Dermis microvascular lymphatic vessel endothelial cell (primary cell): ENCODE measurements around the gene SAFB2. TPM values are rescaled to one million over a fixed set of nuclear protein-coding genes. Genes with fewer than 3 reads are reported as not detected.

Experiments used
- DNase-seq, 2 donors: peaks; one replicate each; pipeline versions ENCODE4 v3.0.0 to v3.0.0-alpha.2; 2010; ENCODE audit warnings: low read depth in 2 of 2
- total RNA-seq: library from RNA; depleted of rRNA; stranded (reverse); fragments of >200 nt; gene quantifications from 2 replicates; pipeline ENCODE4 v1.2.1, GENCODE V29; 2014

SAFB2 gene
- total RNA-seq, 1 donor from 2014 or later = 19.4 TPM

DNA sequence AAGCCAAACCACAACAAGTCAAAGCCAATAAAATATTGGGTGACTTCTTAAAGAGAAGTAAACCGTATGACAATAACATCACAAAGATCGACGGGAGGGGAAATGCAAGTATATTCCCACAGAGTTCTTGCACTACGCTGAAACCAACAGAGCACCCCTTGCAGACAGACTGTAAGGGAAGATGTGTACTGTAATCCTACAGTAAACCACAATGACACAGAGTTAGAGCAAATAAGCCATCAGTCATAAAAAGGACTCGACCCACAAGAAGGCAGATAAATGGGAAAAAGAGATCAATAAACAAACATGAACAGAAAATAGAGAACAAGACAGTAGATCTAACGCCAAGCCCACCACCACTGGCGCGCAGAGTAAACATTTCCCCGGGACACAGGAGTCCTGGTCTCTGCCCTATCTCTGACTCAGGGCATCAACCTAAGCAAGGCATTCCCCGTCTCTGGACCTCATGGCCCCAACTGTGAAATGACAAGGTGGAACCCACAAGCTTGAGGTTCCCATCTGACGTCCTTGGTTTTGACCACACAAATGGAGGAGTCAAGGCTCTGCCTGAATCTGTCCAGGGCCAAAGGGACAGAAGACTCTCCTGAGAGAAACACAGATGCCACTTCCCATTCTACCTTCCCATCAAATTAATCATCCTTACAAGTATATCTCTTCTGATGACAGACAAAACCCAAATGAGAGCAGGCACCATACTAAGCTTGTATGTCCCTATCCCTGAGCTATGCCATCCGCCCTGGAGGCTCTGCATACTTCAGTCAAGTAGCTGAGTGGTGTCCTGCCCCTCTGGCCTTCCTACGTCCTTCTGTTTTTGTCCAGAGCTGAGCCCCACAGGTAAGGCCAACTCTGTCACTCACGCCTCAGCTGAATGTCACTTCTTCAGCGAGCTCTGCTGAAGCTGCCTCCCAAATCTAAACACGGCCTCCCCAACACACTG lies 15.0 kb downstream of the SAFB2 start:
- DNase-seq = no peak

DNA sequence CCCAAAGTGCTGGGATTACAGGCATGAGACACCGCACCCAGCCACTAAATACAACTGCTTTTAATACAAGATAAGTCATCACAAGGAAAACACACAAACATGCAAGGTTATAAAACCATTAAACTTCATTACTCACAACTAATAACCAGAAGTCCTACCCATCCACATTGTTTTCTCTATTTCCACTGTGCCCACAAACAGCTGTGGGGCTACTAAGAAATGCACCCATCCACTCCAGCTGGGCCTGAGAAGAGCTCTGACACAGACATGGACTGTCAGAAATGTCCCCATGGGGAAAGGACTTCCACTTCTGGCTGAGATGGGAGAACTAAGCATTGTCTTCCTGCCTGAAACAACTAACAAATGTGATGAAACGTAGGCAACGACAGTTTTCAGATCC lies 17.2 kb downstream of the SAFB2 start:
- DNase-seq = no peak

DNA sequence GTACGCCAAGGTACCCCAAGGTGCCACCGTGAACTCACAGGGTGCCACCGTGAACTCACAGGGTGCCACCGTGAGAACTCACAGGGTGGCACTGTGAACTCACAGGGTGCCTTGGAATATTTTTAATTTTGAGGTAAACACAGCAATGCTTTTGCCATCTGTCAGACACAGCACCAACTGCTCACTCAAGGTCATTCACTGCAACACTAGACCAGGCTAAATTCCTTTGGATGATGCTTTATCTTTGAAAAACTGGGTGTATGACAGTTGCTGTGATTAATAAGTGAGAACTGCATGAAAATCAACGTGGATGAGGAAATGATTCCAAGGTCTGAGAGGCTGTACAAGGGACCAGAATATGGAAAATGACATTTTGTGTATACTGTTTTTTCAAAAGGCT lies 18.9 kb downstream of the SAFB2 start:
- DNase-seq = no peak

DNA sequence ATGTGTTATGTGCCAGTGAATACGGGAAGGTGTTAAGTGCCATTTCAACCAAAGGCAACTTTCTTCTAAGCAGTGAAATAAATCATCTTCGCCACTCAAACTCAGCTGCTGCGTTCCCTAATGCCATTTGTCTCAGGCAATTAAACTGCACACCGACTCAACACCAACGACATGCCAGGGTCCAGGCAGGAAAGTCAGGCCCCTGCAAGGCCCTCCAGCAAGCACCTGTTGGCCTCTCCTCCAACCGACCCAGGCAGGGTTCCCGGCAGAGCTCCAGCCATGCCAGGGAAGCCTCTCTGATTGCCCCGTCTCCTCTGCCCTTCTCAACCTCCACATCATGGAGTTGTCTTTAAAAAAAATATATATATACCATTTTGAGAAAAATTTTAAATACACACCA lies 21.8 kb downstream of the SAFB2 start:
- DNase-seq = no peak

DNA sequence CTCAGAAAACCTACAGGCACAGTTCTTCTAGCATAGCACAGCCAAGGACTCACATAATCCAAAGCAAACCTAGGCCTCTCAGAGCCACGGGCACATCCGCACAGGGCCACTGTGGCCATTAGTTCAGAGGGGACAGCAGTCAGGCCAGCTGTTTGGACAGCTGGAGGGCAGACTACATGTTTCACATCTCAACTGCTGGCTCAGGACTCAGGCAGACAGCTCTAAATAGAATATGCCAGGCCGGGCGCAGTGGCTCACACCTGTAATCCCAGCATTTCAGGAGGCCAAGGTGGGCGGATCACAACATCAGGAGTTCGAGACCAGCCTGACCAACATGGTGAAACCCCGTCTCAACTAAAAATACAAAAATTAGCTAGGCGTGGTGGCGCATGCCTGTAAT lies 26.8 kb downstream of the SAFB2 start:
- DNase-seq = no peak

DNA sequence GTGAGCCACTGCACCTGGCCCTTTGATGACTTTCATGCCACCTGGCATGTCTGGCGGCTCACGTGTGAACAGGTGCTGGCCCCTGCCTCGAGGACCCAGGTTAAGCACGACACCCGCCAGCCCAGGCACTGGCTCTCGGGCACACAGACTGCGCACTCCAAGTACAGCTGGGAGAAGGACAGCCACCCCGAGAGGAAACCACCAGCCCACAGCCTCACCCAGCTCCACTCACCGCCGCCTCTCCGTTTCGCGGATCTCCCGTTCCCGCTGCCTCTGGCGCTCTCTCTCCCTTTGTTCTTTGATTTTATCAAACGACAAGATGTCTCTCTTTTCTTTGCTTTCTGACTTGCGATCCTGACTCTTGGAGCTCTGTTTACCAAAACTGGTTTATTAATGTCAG lies 27.4 kb downstream of the SAFB2 start:
- no peak for DNase-seq

DNA sequence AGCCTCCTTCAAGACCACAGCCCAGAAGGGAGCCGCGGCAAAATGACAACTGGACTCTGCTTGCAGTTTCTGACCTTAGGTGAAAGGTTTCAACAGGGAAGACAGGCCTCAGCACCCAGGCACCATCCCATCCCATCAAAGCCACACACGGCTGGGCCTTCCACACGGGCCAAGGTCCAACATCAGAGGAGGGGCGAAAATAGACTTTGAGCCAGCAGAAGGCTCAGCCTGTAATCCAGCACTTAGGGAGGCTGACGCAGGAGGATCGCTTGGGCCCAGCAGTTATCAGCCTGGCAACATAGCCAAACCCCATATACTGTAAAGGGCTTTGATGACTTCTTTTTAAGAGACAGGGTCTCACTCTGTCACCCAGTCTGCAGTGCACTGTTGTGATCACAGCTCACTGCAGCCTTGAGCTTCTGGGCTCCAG lies 28.0 kb downstream of the SAFB2 start:
- DNase-seq = no peak

DNA sequence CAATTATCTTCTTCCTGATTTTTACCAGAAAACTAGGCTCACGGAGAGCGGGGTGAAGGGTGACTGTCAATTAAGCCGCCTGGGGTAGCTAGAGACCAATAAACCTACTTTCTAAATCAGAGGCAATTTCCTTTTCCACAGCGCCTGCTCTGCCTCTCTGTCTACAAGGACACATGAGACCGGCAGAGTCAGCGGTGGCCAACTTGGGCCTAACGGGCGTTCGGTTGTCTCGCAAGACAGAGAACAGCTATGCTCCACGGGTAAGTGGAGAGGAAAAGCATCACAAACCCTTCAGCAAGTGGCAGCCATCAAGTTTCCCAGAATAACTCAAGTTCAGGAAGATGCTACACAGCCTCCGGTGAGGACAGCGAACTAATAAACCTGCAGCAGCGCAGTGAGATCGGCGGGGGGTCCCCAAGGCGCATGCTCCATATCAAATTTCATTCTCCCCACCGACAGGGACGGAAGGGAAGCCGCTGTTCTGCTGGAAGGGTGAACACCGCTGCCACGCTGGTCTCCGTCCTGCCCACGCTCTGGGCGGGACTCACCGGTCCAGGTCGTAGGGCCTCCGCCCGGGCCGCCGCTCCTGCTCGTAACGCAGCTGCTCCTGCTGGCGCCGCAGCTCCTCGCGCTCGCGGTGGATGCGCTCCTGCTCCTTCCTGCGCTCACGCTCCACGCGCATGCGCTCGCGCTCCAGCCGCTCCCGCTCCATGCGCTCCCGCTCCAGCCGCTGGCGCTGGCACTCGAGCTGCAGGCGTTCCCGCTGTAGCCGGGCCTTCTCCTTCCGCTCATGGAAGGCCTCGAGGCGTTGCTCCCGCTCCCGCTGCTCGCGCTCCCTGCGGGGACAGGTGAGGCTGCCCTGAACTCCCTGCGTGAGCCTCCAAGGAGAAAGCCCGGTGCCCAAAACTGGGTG lies 29.0 kb downstream of the SAFB2 start:
- DNase-seq = no peak

DNA sequence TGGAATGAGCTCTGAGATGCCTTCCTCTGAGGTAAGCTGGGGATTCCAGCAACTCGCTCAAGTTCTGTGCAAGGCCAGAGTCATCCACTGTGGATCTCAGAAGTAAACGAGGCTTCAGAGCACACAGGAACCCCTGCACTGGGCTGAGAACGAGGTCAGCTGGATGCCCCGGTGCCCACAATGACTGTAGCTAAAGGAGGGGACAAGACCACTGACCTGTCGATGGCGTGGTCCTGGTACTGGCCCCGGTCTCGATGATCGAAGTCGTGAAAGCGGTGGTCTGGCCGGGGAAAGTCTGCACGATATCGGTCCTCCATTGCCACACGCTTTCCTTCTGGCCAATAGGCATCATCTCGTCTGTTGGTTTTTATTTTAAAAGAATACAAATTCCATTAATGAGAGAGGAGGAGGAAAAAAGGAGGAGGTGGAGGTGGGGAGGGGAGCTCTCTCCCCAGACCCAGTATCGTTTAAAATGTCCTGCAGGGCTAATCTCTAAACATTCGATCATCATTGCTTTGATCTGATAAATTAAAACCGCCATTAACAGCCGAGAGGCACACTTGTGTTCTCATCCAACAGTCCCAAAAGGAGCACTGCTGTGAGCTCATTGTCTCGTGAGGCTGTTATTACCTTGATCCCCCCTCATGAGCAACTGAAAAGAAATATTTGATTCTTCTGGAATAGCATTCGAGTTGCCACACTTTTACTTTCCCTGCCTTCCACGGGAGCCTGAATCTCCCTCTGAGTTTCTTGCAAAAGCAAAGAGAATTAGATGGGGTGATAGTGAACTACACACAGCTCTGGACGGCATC lies 29.8 kb downstream of the SAFB2 start:
- DNase-seq = no peak

DNA sequence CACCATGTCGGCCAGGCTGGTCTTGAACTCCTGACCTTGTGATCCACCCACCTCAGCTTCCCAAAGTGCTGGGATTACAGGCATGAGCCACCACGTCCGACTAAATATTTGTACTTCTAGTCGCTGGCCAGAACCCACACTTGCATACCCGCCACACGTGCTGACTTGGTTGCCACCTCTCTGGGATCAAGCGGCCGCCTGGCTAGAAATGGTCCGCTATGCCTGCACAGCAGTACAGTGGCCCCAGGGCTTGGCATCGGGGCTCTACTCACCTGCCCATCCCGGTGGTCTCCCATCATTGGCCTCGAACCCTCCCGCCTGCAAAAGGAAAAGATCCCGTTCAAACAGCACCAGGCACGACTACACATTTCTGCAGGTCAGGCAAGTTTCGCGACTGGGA lies 31.1 kb downstream of the SAFB2 start:
- no peak for DNase-seq

DNA sequence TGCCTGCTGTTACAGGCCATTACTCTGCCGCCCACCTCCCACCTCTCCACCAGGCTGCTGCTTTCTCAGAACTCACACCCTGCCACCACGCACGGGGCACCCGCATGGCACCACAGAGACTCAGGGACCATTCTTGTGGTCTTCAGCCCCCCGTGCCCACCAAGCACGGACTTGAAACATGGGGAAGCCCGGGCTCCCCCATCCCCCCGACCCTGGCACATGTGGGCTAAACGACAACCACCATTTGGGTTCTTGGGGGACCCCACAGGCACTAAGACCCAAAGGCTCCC lies 31.8 kb downstream of the SAFB2 start:
- DNase-seq = no peak

DNA sequence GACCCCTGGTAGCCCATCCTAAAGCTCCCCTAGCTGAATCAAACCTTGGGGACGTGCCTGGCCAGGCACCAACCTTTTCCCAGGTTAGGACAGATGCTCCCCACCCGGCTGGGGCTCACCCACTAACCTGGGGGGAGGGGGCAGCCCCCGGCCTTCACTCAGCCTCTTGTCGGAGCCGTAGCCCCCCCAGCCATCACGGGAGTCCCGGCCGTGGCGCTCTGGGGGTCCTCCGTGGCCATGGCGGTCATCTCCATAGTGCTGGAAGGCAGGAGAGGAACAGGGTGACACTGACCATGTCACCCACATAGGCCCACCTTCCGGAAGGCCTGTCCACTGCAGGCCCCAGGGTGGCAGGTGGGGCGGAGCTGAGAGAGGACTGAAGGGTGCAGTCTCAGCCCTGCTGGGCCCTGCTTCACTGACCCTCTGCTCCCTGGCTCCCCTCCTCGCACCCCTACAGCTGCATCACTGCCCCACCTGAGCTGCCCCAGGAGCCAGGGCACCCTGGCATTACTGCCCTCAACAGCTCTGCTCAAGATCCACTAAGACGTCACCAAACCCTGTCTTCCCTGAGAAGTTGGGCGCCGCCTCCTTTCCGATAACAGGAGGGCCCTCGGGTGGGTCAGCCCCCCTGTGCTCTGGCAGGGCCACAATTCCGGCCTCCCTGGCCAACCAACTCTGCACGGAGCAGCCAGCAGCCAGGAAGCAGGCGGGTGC lies 32.3 kb downstream of the SAFB2 start:
- DNase-seq = no peak

DNA sequence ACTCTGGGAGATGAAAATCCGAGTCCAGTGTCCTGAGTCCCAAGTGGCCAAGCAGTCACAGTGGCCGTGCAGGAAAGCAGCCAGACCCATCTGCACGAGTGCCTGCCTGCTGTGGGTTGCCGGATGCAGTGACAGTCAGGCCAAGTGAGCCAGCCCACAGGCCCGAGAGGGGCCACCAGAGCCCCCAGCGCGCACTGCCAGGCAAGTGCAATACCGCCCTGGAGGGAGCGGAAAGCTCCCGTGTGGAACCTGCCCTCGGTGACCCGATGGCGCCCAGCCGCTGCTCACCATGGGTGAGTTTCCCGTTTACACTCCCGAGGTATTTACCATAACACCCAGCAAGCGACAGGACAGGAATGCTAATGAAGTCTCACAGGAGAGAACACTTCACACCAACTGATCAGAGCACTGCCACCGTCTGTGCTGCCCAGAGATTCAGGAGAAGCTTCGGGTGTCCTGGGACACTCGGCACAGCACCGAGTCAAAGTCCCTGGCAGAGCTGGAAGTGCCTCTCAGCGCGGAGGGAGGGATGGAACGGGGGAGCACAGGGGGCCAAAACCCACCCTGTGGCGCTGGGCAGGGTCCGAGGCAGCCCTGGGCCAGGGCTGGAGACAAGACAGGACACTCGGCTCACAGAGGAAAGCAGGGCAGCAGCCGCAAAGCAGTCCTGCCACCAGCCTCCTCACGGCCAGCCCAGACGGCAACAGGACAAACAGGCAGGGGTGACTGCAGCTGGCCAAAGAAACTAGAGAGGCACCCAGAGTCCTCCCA lies 33.5 kb downstream of the SAFB2 start:
- DNase-seq = no peak

DNA sequence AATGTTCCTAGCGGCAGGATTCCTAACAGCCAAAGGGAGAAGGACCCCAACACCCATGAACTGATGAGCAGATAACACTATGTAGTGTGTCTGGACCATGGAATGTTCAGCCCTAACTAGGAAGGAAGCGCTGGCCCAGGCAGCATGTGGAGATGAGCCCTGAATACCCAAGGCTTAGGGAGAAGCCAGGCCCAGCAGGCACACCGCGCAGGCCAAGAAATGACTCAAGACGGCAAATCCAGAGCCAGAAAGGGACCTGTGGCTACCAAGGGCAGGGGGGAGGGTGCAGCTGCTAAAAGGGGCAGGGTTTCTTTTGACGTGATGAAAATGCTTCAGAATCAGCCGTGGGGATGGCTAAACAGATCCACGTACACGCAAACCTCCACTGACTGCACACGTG lies 34.1 kb downstream of the SAFB2 start:
- DNase-seq = no peak

DNA sequence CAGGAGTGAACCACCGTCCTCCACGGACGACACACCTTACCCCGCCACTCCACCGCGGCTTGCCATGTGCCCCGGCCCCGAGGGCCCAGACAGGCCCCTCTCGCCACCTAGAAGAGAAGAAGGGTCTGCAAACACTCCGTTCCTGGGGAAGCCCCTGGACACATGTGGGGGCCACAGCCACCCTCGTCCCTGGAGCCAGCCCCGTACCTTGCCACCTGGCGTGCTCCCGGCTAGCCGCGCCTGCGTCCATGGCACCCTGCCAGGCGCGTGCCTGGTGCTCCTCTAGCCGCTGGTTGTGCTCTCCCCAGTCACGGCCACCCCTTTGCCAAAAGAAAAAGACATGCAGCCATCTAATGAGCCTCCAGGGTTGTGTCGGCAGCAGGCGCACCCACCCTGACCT lies 34.9 kb downstream of the SAFB2 start:
- no peak for DNase-seq

DNA sequence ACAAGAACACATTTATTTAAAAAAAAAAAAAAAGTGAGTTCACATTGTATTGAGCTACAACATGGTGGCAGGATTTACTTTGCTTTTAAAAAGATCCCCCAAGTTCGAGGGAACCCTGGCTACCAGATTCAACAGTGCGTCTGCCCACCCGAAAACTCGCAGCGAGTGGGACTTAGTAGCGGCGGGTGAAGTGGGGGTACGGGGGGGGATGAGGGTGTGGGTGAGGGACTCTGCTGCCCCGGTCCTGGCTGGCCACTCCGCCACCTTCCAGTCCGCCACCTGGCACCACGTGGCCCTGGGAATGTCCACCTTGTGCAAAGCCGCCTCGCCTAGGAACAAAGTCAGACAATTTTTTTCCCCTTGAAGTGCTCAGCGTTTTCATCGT lies 35.5 kb downstream of the SAFB2 start:
- DNase-seq = no peak

DNA sequence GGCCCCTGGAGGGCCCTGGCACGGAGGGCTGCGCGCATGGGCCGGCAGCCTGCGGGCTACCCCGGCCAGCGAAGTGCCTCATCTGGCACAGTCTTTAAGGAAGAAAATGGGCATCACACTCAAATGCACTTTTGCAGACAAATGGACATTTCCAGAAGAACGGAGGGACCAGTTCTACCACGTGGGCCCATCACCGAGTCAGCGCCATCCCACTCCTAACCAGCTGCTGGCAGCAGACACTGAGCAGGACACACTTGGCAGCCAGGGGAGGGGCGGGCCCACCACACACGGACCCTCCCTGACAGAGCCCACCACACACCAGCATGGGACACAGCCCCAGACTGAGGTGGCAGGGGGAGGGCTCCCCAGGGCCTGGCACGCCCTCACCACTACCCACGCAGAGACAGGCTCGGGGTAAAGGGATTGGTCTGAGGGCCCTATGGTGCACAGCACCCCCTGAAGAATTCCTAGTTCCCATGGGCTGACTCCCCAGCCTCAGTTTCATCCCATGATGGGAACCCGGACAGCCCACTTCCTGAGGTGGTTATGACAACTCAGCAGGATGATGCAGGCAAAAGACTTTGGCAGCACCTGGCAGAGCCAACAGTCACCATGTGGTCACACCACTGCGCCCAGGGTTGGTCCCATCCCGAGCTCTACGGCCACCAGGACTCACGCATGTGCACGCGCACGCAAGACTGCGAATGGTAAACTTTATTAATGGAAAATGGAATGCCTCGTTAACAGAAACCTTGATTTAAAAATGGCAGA lies 36.1 kb downstream of the SAFB2 start:
- no peak for DNase-seq

DNA sequence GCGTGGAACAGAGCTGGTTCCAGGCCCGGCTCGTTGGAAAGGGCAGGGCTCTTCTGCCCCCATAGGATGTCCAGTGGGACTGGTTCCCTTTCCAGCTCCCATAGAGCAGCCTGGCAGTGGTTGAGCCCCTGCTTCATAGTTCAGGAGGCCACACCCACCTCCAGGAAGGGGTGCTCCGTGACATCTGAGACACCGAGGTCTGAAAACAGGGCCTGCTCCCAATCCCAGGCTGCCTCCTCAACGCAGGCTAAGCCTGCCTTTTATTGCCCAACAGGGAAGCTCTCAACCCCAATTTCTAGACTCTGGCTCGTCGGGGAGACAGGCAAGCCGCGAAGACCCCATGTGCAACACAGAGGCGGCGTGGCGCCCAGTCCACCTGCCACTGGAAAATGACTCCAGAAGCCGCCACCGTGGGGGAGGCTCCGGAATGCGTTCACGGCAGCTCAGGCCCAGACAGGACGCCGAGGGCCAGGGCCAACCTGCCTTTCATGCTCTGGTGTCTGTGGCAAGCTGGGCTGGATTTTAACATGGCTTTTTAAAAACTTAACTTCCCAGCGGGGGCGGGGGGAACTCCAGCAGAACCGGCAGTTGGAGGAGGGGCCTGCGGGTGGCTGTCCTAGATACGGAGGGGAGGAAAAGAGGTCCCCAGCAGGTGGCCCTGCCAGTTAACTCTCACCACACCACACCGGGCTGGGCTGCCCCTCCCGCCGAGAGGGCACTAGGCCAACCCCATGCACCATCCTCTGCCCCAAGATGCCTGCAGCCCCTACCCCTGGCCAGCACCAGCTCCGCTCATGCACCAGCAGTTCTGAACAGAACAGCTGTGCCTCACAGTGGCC lies 36.9 kb downstream of the SAFB2 start:
- no peak for DNase-seq

DNA sequence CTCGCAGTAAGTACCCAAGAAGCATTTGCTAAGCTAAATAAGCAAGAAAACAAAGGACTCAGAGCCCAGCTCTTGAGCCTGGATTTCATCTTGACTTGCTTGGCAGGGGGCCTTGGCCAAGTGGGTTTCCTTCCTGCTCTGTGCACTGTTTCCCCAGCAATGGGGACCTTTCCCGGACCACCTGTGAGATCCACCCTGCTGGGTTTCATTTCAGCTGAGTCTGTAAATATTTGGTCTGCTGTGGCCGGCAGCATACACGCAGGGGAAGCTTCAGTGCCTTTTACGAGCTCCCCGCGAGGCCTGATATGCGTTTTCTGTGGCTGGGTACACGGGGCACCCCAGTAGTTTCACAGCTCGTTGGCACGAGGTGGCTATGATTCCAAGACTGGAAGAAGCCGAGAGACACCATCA lies 42.4 kb downstream of the SAFB2 start:
- no peak for DNase-seq
